Transverse colon (tissue), 4 donors: ENCODE measurements around the gene OOSP3.

Experiments used
- EP300 ChIP-seq: sonication (generic); formaldehyde crosslinking; IDR thresholded peaks from one replicate; pipeline ENCODE4 v1.6.1; 2017; ENCODE audit warnings: antibody characterized with exemption, low read depth
- POLR2A ChIP-seq: fragments of 450-650 bp; IDR thresholded peaks from one replicate; pipeline ENCODE4 v1.6.1; 2016; ENCODE audit warnings: antibody characterized with exemption, mild to moderate bottlenecking, moderate library complexity
- POLR2AphosphoS5 ChIP-seq, 3 donors: sonication (generic); formaldehyde crosslinking; IDR thresholded peaks; one replicate each; pipeline ENCODE4 v1.6.1; 2016; ENCODE audit warnings: antibody characterized with exemption in 3 of 3
- TF ChIP-seq, protein P1 (sequence below), 5 experiments: fragments of 200-600 bp in 3 of 5; fragments of 450-650 bp in 2 of 5; sonication (generic) in 3 of 5; IDR thresholded peaks; 1 replicate in 2 of 5; 2 replicates in 3 of 5; pipeline ENCODE4 v1.5.1; 2016 to 2017; ENCODE audit warnings: antibody characterized with exemption in 5 of 5, inconsistent platforms in 3 of 5, mild to moderate bottlenecking in 2 of 5, moderate library complexity in 1 of 5

DNA sequence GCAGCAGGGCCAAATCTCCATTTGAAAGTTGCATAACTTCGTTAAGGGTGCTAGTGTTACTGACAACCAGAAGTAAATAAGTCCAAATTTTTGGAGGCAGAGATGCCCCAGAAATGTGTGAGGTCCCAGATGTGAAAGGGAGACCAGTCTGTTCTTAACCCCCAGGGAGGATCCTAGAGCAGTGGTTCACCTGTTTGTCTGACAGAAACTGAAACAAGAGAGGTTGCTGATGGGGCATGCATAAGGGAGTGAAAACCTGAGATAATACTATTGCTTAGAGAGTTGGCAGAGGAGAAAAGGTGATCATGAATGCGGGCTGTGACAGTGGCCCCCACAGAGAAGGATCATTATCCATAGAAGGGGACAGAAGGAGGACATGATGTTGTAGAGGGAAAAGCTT is 37.1 kb upstream of the OOSP3 start:
- TF ChIP-seq POLR2AphosphoS5 (IDR thresholded peaks at IDR 0.05) (no peak), EP300 (no peak), POLR2A (no peak)
- TF ChIP-seq, protein P1, sequence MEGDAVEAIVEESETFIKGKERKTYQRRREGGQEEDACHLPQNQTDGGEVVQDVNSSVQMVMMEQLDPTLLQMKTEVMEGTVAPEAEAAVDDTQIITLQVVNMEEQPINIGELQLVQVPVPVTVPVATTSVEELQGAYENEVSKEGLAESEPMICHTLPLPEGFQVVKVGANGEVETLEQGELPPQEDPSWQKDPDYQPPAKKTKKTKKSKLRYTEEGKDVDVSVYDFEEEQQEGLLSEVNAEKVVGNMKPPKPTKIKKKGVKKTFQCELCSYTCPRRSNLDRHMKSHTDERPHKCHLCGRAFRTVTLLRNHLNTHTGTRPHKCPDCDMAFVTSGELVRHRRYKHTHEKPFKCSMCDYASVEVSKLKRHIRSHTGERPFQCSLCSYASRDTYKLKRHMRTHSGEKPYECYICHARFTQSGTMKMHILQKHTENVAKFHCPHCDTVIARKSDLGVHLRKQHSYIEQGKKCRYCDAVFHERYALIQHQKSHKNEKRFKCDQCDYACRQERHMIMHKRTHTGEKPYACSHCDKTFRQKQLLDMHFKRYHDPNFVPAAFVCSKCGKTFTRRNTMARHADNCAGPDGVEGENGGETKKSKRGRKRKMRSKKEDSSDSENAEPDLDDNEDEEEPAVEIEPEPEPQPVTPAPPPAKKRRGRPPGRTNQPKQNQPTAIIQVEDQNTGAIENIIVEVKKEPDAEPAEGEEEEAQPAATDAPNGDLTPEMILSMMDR (IDR thresholded peaks at IDR 0.05), result no peak
